HG03097 (cell line): Measurements from ENCODE around the gene SFPQ.
A peak's percentile ranks its signal among the peaks of the same experiment; 100 is the strongest.
"Not testable (repeated sequence)": the region's sequence is repeated elsewhere in the genome, so short reads cannot be mapped to it uniquely, and the experiment has no call there.

Experiments used
- ATAC-seq: cut with Tn5 transposase; IDR thresholded peaks from one replicate; pipeline ENCODE4 v1.9.1; 2021; ENCODE audit not compliant: unreplicated experiment, low FRiP score

Gene SFPQ

GRCh38 chr1:35192853-35193664 lies at the start of gene SFPQ:
TSS of gene SFPQ (minus strand) at chr1:35193145. CDS start at chr1:35193049, 96 bp downstream.
- peak; percentile 90 for ATAC-seq

GRCh38 chr1:35236772-35237171 lies 43.8 kb upstream of the SFPQ start:
- not testable (repeated sequence) for ATAC-seq

- no peak for ATAC-seq
These were observed 38.3 kb upstream of the SFPQ start for GRCh38 chr1:35231287-35231686.

- ATAC-seq, result no peak
These were observed 36.8 kb upstream of the SFPQ start for GRCh38 chr1:35229587-35230360.

- no peak for ATAC-seq
These were observed 33.6 kb upstream of the SFPQ start for GRCh38 chr1:35226546-35226945.

- ATAC-seq, result no peak
These were observed 30.2 kb upstream of the SFPQ start for GRCh38 chr1:35223084-35223630.

GRCh38 chr1:35222322-35223083 lies 29.6 kb upstream of the SFPQ start:
- no peak for ATAC-seq

GRCh38 chr1:35220976-35221375 lies 28.0 kb upstream of the SFPQ start:
- ATAC-seq, result no peak

- ATAC-seq, result no peak
These were observed 22.4 kb upstream of the SFPQ start for GRCh38 chr1:35215346-35215745.

- ATAC-seq, result no peak
These were observed 18.1 kb upstream of the SFPQ start for GRCh38 chr1:35211120-35211414.

- no peak for ATAC-seq
These were observed 17.6 kb upstream of the SFPQ start for GRCh38 chr1:35210321-35211119.

GRCh38 chr1:35203295-35203694 lies 10.3 kb upstream of the SFPQ start:
- ATAC-seq, result no peak

- peak; percentile 79 for ATAC-seq
These were observed 9.2 kb upstream of the SFPQ start for GRCh38 chr1:35202048-35202719.

- ATAC-seq, result no peak
These were observed 8.7 kb upstream of the SFPQ start for GRCh38 chr1:35201631-35202030.

- peak; percentile 37 for ATAC-seq
These were observed 691 bp downstream of the SFPQ start for GRCh38 chr1:35192056-35192852.

GRCh38 chr1:35191429-35192055 lies 1.4 kb downstream of the SFPQ start:
- no peak for ATAC-seq

GRCh38 chr1:35190784-35191183 lies 2.2 kb downstream of the SFPQ start:
- ATAC-seq, result no peak
